ENCODE data around the gene PCYT2.

PCYT2 gene

GRCh38 chr17:81905993-81906392, 5.2 kb downstream of the PCYT2 start (continued):
- TF ChIP-seq GLIS2 (tag by site-specific recombination; IDR thresholded peaks at IDR 0.05), result no peak; the same call in 1 of the 2 replicates
- TF ChIP-seq ZNF645 (tag by site-specific recombination; IDR thresholded peaks at IDR 0.05), result no peak
- TF ChIP-seq ZNF514 (tag by site-specific recombination; IDR thresholded peaks at IDR 0.05), result no peak
- TF ChIP-seq ZNF521 (tag by site-specific recombination; IDR thresholded peaks at IDR 0.05), result no peak
- no peak for TF ChIP-seq ZBTB17 (tag by site-specific recombination; IDR thresholded peaks at IDR 0.05)
- no peak for TF ChIP-seq ZNF157 (tag by site-specific recombination; IDR thresholded peaks at IDR 0.05)
- TF ChIP-seq REPIN1 (tag by site-specific recombination; IDR thresholded peaks at IDR 0.05; ENCODE audit: low read depth), result no peak
- TF ChIP-seq ZNF658 (tag by site-specific recombination; IDR thresholded peaks at IDR 0.05), result no peak
- no peak for TF ChIP-seq ZNF843 (tag by site-specific recombination; IDR thresholded peaks at IDR 0.05)
- no peak for TF ChIP-seq FEZF1 (tag by site-specific recombination; IDR thresholded peaks at IDR 0.05)

- TF ChIP-seq HIC1 (tag by site-specific recombination; IDR thresholded peaks at IDR 0.05) (0 out of 2 replicates have a peak, but pooled peaks have one; percentile 4), ZFP69B (tag by site-specific recombination; IDR thresholded peaks at IDR 0.05) (no peak)
- ChIA-PET POLR2A (interaction anchor here (0.8 kb wide), 1 partner anchor 14 kb away, joined by 3 read pairs; the partner anchor contains the start of genes ALYREF and ANAPC11), CTCF (interaction anchor here (1.1 to 1.6 kb wide), 2 partner anchors 12 to 115 kb away, joined by 4 read pairs; no protein-coding TSS in a partner anchor)
- H3K9me3 ChIP-seq (ENCODE audit: control insufficient read depth, insufficient read depth, low read depth, low read length), result no peaks in the 10 kb centered on the region
- peaks cover 2% of the 10 kb centered on the region; the same call in 1 of the 2 replicates for H3K4me1 ChIP-seq (ENCODE audit: control insufficient read depth, insufficient read depth, low read length)
- peaks cover 0 to 64% of the 10 kb centered on the region in 2 experiments; a peak in 1 of 3 replicates for H3K36me3 ChIP-seq (ENCODE audit: control insufficient read depth in 2 of 2, insufficient read depth in 1 of 2, low read length in 2 of 2)
- no peak overlapping the region for H3K4me3 ChIP-seq (ENCODE audit: low read depth, low read length)
- no peak overlapping the region for H3K27ac ChIP-seq (ENCODE audit: extremely low read depth, low read depth, low read length)
Measured at GRCh38 chr17:81905424-81905875, 5.7 kb downstream of the PCYT2 start.

GRCh38 chr17:81904600-81905423, 6.4 kb downstream of the PCYT2 start:
- Histone ChIP-seq H3K9me3 (ENCODE audit: control insufficient read depth, insufficient read depth, low read depth, low read length) (no peaks in the 10 kb centered on the region), H3K27ac (ENCODE audit: extremely low read depth, low read depth, low read length) (no peak overlapping the region), H3K4me1 (ENCODE audit: control insufficient read depth, insufficient read depth, low read length) (no peaks in the 10 kb centered on the region), H3K36me3 (ENCODE audit: control insufficient read depth in 2 of 2, insufficient read depth in 1 of 2, low read length in 2 of 2) (peaks cover 0 to 70% of the 10 kb centered on the region in 2 experiments; a peak in 1 of 3 replicates), H3K4me3 (ENCODE audit: low read depth, low read length) (no peak overlapping the region)
- 0 out of 2 replicates have a peak, but pooled peaks have one; percentile 14 for TF ChIP-seq SCRT2 (tag by site-specific recombination; IDR thresholded peaks at IDR 0.05)
- no peak for TF ChIP-seq ZNF248 (tag by site-specific recombination; IDR thresholded peaks at IDR 0.05)
- TF ChIP-seq HIC1 (tag by site-specific recombination; IDR thresholded peaks at IDR 0.05), result 0 out of 2 replicates have a peak, but pooled peaks have one; percentile 48
- CTCF ChIA-PET, result interaction anchor here (1.6 kb wide), 1 partner anchor 12 kb away, joined by 4 read pairs; no protein-coding TSS in a partner anchor
- POLR2A ChIA-PET, result interaction anchor here (0.6 kb wide), 1 partner anchor 309 kb away, joined by 3 read pairs; no protein-coding TSS in a partner anchor

Data from HEK293 (cell line).